HepG2 (cell line): ENCODE data around the gene CLPSL2. TPM values are rescaled to one million over a fixed set of nuclear protein-coding genes. Genes with fewer than 3 reads are reported as not detected.

Experiments
- CHD4 ChIP-seq: fragments of 200-600 bp; sonication (generic); IDR thresholded peaks from 2 replicates; pipeline ENCODE4 v1.7.0; 2017; ENCODE audit warnings: mild to moderate bottlenecking, low read length, borderline replicate concordance
- ESRRA ChIP-seq: sonication (generic); formaldehyde crosslinking; IDR thresholded peaks from 2 replicates; pipeline ENCODE4 v1.5.1; 2020; ENCODE audit warnings: mild to moderate bottlenecking, low read depth, missing genetic modification reagents
- GMEB2 ChIP-seq: IDR thresholded peaks from 2 replicates; pipeline ENCODE4 v1.6.1; 2016; ENCODE audit warnings: missing biosample characterization, missing genetic modification reagents, low read depth
- SALL2 ChIP-seq: sonication (generic); formaldehyde crosslinking; IDR thresholded peaks from 2 replicates; pipeline ENCODE4 v1.8.1; 2023; ENCODE audit warnings: mild to moderate bottlenecking, missing genetic modification reagents, inconsistent platforms
- SNAI1 ChIP-seq: sonication (generic); formaldehyde crosslinking; IDR thresholded peaks from 2 replicates; pipeline ENCODE4 v1.5.0; 2020; ENCODE audit warnings: mild to moderate bottlenecking, missing genetic modification reagents, borderline replicate concordance
- SYNCRIP ChIP-seq: fragments of 200-400 bp; formaldehyde crosslinking; IDR thresholded peaks from 2 replicates; pipeline ENCODE4 v1.6.1; 2018; ENCODE audit warnings: mild to moderate bottlenecking, low read depth, low read length; ENCODE audit not compliant: insufficient read depth
- TCF12 ChIP-seq, 2 experiments: fragments of 450-650 bp in 1 of 2; sonication (generic) in 1 of 2; formaldehyde crosslinking in 1 of 2; IDR thresholded peaks; 2 replicates each; pipeline versions ENCODE4 v1.6.1 to v1.8.0; 2017 to 2022; ENCODE audit warnings: antibody characterized with exemption in 1 of 2, mild to moderate bottlenecking in 1 of 2, missing genetic modification reagents in 1 of 2, moderate library complexity in 1 of 2
- ZBTB3 ChIP-seq: sonication (generic); formaldehyde crosslinking; IDR thresholded peaks from 2 replicates; pipeline ENCODE4 v1.4.0; 2020; ENCODE audit warnings: low read depth, mild to moderate bottlenecking, moderate library complexity, missing genetic modification reagents, borderline replicate concordance
- ZMAT3 ChIP-seq: sonication (generic); formaldehyde crosslinking; conservative IDR thresholded peaks from 2 replicates; pipeline ENCODE4 v1.7.0; 2021; ENCODE audit warnings: missing genetic modification reagents
- ZMYM2 ChIP-seq: sonication (generic); formaldehyde crosslinking; IDR thresholded peaks from 2 replicates; pipeline ENCODE4 v1.8.0; 2022; ENCODE audit warnings: mild to moderate bottlenecking, missing genetic modification reagents
- ZNF484 ChIP-seq: sonication (generic); formaldehyde crosslinking; IDR thresholded peaks from 2 replicates; pipeline ENCODE4 v1.5.1; 2020; ENCODE audit warnings: mild to moderate bottlenecking, low read depth, missing genetic modification reagents, borderline replicate concordance
- ZNF776 ChIP-seq: sonication (generic); formaldehyde crosslinking; IDR thresholded peaks from 2 replicates; pipeline ENCODE4 v1.4.0; 2020; ENCODE audit warnings: mild to moderate bottlenecking, missing genetic modification reagents
- polyA plus RNA-seq, 8 experiments: library from polyadenylated mRNA; depleted of rRNA in 3 of 8; stranded (reverse) in 7 of 8; unstranded in 1 of 8; fragments of >200 nt; fragmentation: Illumina TruSeq in 4 of 8; extraction: Trizol in 4 of 8; gene quantifications; 2 replicates each; pipeline versions ENCODE4 v1.2.1 to v1.2.3, GENCODE V29; 2011 to 2016; ENCODE audit warnings: low read depth in 4 of 8, missing spikeins in 1 of 8, mixed read lengths in 1 of 8; ENCODE audit not compliant: insufficient read depth in 1 of 8
- total RNA-seq, 5 experiments: library from RNA; depleted of rRNA; stranded (reverse); fragments of >200 nt; fragmentation: Illumina TruSeq; extraction: Trizol; gene quantifications; 2 replicates each; pipeline ENCODE4 v1.2.3, GENCODE V29; 2016; ENCODE audit warnings: low read depth in 1 of 5
- TF ChIP-seq, protein P1 (sequence below): sonication (generic); formaldehyde crosslinking; IDR thresholded peaks from 2 replicates; pipeline ENCODE4 v1.5.1; 2020; ENCODE audit warnings: mild to moderate bottlenecking, missing genetic modification reagents
- TF ChIP-seq, protein P2 (sequence below): sonication (generic); formaldehyde crosslinking; IDR thresholded peaks from 2 replicates; pipeline ENCODE4 v1.4.0; 2020; ENCODE audit warnings: mild to moderate bottlenecking, missing genetic modification reagents

Gene CLPSL2
- total and polyA plus RNA-seq, 2 of the 13 experiments (the other 11 are each of a cell fraction or from before 2014, with no cell fraction given): not detected

DNA sequence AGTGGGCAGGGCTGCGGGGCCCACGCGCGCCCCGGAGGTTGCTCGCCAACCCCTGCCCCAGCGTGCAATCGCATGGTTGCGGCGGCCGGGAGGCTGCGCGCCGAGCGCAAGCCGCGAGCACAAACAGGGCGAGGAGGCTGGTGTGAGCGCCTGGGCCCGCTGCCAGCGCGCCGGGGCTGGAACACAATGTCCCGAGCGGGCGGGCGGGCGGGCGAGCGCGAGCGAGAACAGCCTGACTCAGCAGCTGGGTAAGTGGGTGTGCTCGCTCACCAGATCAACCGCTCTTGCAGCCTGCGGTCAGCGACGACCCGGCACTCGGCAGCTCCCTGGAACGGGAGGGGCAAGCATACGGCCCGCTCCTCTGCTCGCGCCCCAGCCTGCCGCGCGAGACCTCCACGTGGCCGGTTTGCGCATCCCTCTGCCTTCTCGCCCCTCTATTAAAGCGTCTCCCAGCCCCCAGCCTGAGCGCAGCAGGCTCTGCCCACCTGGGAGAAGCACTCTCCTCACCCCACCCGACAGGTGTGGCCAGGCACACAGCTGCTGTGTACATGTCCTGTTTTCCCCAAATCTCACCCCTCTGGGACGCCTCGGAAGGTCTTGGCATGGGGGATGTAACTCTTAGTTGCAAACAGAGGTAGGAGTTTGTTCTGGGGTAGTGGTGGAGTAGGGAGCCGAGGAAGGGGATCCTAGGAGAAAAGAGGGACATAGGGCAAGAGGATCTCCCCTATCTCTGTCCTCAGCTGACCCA is 48.3 kb upstream of the CLPSL2 start (continued):
- TF ChIP-seq ZMYM2 (CRISPR knock-in tag) (0 out of 2 replicates have a peak, but pooled peaks have one; percentile 53), SNAI1 (CRISPR knock-in tag) (no peak), ESRRA (CRISPR knock-in tag) (no peak), TCF12 (IDR thresholded peaks at IDR 0.05) (no peak), TCF12 (CRISPR knock-in tag; IDR thresholded peaks at IDR 0.05) (no peak; the same call in 1 of the 2 replicates), ZMAT3 (no peak; the same call in 1 of the 2 replicates), SALL2 (CRISPR knock-in tag) (peak; percentile 79; the same call in 1 of the 2 replicates), SYNCRIP (no peak), ZNF776 (CRISPR knock-in tag) (no peak), ZNF484 (CRISPR knock-in tag) (no peak), CHD4 (no peak), GMEB2 (CRISPR knock-in tag) (no peak), ZBTB3 (CRISPR knock-in tag) (no peak; the same call in 1 of the 2 replicates)
- TF ChIP-seq, protein P1, sequence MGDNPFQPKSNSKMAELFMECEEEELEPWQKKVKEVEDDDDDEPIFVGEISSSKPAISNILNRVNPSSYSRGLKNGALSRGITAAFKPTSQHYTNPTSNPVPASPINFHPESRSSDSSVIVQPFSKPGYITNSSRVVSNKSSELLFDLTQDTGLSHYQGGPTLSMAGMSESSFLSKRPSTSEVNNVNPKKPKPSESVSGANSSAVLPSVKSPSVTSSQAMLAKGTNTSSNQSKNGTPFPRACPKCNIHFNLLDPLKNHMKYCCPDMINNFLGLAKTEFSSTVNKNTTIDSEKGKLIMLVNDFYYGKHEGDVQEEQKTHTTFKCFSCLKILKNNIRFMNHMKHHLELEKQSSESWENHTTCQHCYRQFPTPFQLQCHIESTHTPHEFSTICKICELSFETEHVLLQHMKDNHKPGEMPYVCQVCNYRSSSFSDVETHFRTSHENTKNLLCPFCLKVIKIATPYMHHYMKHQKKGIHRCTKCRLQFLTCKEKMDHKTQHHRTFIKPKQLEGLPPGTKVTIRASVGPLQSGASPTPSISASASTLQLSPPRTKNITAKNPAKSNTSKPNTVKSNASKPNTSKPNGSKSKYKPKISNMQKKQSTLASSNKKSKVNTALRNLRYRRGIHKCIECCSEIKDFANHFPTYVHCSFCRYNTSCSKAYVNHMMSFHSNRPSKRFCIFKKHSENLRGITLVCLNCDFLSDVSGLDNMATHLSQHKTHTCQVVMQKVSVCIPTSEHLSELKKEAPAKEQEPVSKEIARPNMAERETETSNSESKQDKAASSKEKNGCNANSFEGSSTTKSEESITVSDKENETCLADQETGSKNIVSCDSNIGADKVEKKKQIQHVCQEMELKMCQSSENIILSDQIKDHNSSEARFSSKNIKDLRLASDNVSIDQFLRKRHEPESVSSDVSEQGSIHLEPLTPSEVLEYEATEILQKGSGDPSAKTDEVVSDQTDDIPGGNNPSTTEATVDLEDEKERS: no peak
- TF ChIP-seq, protein P2, sequence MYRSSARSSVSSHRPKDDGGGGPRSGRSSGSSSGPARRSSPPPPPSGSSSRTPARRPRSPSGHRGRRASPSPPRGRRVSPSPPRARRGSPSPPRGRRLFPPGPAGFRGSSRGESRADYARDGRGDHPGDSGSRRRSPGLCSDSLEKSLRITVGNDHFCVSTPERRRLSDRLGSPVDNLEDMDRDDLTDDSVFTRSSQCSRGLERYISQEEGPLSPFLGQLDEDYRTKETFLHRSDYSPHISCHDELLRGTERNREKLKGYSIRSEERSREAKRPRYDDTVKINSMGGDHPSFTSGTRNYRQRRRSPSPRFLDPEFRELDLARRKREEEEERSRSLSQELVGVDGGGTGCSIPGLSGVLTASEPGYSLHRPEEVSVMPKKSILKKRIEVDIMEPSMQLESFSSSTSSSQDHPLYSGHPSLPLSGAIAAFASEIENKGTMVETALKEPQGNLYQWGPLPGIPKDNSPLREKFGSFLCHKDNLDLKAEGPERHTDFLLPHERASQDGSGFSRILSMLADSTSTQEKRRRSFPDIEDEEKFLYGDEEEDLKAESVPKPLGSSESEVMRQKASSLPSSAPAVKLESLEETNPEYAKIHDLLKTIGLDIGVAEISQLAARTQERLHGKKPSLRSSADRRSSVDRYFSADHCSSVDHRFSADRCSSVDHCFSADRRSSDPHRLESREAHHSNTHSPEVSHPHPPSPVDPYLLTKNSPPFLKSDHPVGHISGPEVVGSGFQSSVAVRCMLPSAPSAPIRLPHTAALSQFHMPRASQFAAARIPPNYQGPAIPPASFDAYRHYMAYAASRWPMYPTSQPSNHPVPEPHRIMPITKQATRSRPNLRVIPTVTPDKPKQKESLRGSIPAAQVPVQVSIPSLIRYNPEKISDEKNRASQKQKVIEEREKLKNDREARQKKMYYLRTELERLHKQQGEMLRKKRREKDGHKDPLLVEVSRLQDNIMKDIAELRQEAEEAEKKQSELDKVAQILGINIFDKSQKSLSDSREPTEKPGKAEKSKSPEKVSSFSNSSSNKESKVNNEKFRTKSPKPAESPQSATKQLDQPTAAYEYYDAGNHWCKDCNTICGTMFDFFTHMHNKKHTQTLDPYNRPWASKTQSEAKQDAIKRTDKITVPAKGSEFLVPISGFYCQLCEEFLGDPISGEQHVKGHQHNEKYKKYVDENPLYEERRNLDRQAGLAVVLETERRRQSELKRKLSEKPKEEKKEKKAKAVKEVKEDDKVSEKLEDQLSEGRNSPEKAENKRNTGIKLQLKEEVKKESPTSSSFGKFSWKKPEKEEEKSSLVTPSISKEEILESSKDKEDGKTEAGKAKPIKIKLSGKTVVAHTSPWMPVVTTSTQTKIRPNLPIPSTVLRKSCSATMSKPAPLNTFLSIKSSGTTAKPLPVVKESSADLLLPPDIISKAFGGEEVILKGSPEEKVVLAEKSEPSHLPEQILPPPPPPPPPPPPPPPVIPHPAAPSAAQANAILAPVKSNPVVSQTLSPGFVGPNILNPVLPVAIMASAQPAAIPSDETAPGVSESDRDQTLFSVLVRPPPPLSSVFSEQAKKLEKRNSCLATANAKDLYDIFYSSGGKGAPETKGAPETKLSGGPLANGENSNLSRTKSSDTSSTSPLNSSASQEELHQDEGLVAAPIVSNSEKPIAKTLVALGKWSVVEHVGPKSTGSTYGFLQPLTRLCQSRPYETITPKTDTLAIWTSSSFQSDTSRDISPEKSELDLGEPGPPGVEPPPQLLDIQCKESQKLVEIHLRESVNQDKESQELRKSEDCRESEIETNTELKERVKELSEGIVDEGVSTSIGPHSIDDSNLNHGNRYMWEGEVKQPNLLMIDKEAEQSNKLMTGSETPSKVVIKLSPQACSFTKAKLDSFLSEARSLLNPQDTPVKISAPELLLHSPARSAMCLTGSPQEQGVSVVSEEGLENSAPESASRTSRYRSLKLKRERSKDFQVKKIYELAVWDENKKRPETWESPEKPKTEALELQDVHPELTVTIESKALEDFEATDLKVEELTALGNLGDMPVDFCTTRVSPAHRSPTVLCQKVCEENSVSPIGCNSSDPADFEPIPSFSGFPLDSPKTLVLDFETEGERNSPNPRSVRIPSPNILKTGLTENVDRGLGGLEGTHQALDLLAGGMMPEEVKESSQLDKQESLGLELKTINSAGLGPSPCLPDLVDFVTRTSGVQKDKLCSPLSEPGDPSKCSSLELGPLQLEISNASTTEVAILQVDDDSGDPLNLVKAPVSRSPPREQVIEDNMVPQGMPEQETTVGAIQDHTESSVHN (CRISPR knock-in tag): no peak
